Neural cell (in vitro differentiated cells): Measurements from ENCODE around the gene PTTG1IP. TPM values are rescaled to one million over a fixed set of nuclear protein-coding genes. Genes with fewer than 3 reads are reported as not detected.
"Not testable (repeated sequence)": the region's sequence is repeated elsewhere in the genome, so short reads cannot be mapped to it uniquely, and the experiment has no call there.

Experiments
- H2AFZ ChIP-seq: fragments of 200-600, 300-800 bp; sonication (generic), shearing (Covaris generic); 2 replicates; pipeline ENCODE4 v1.6.0; 2014; ENCODE audit warnings: low read depth, mild to moderate bottlenecking, antibody characterized with exemption, low read length, moderate library complexity
- H3F3A ChIP-seq: fragments of 200-600 bp; shearing (Covaris generic); 2 replicates; pipeline ENCODE4 v1.6.1; 2016; ENCODE audit warnings: mild to moderate bottlenecking, moderate library complexity, mixed read lengths, antibody characterized with exemption, low read length; ENCODE audit not compliant: insufficient read depth, poor library complexity, severe bottlenecking
- H3K27ac ChIP-seq: fragments of 200-600, 300-800 bp; sonication (generic), shearing (Covaris generic); 2 replicates; pipeline ENCODE4 v1.5.1; 2014; ENCODE audit warnings: mild to moderate bottlenecking, low read length, moderate library complexity
- H3K27me3 ChIP-seq: fragments of 300-800, 200-600 bp; sonication (generic), shearing (Covaris generic); 2 replicates; pipeline ENCODE4 v1.6.0; 2014; ENCODE audit warnings: mild to moderate bottlenecking, low read depth, low read length, moderate library complexity; ENCODE audit not compliant: insufficient read depth
- H3K36me3 ChIP-seq: fragments of 300-800, 200-600 bp; sonication (generic), shearing (Covaris generic); 2 replicates; pipeline ENCODE4 v1.5.1; 2014; ENCODE audit warnings: mild to moderate bottlenecking, antibody characterized with exemption, low read length, moderate library complexity; ENCODE audit not compliant: insufficient read depth
- H3K4me2 ChIP-seq: fragments of 300-800, 200-600 bp; sonication (generic), shearing (Covaris generic); 2 replicates; pipeline ENCODE4 v1.6.0; 2014; ENCODE audit warnings: mild to moderate bottlenecking, low read length
- H3K4me3 ChIP-seq: fragments of 300-800, 200-600 bp; sonication (generic), shearing (Covaris generic); 2 replicates; pipeline ENCODE4 v1.5.1; 2014; ENCODE audit warnings: mild to moderate bottlenecking, low read length, moderate library complexity
- H3K79me2 ChIP-seq: fragments of 200-600 bp; shearing (Covaris generic); replicated peaks from 2 replicates; pipeline ENCODE4 v1.6.0; 2014; ENCODE audit warnings: mild to moderate bottlenecking, low read length, moderate library complexity; ENCODE audit not compliant: insufficient read depth
- H3K9ac ChIP-seq: fragments of 300-800, 200-600 bp; sonication (generic), shearing (Covaris generic); 2 replicates; pipeline ENCODE4 v1.6.1; 2016; ENCODE audit warnings: mild to moderate bottlenecking, low read length, mixed read lengths
- H3K9me2 ChIP-seq: fragments of 200-600 bp; shearing (Covaris generic); 2 replicates; pipeline ENCODE4 v1.6.1; 2016; ENCODE audit warnings: mild to moderate bottlenecking, low read length, mixed read lengths; ENCODE audit not compliant: insufficient read depth
- H3K9me3 ChIP-seq: fragments of 200-600, 300-800 bp; sonication (generic), shearing (Covaris generic); 2 replicates; pipeline ENCODE4 v1.6.1; 2016; ENCODE audit warnings: mild to moderate bottlenecking, mixed run types, low read length, moderate library complexity, mixed read lengths
- H4K20me1 ChIP-seq: fragments of 200-600 bp; shearing (Covaris generic); 2 replicates; pipeline ENCODE4 v1.6.1; 2016; ENCODE audit warnings: mild to moderate bottlenecking, mixed run types; ENCODE audit not compliant: insufficient read depth
- CTCF ChIP-seq: fragments of 450-650 bp; IDR thresholded peaks from 2 replicates; pipeline ENCODE4 v1.5.1; 2014; ENCODE audit warnings: antibody characterized with exemption, mild to moderate bottlenecking, moderate library complexity; ENCODE audit not compliant: poor library complexity, severe bottlenecking
- EP300 ChIP-seq: fragments of 450-650 bp; conservative IDR thresholded peaks from 2 replicates; pipeline ENCODE4 v1.6.1; 2014; ENCODE audit warnings: antibody characterized with exemption, mild to moderate bottlenecking, moderate library complexity; ENCODE audit not compliant: poor library complexity, severe bottlenecking
- EZH2 ChIP-seq: fragments of 200-600, 300-800 bp; shearing (Covaris generic), sonication (generic); IDR thresholded peaks from 2 replicates; pipeline ENCODE4 v1.6.1; 2014; ENCODE audit warnings: antibody characterized with exemption, low read length, borderline replicate concordance, mild to moderate bottlenecking; ENCODE audit not compliant: insufficient read depth, poor library complexity, severe bottlenecking
- MXI1 ChIP-seq: fragments of 450-650 bp; conservative IDR thresholded peaks from 2 replicates; pipeline ENCODE4 v1.6.1; 2014; ENCODE audit warnings: antibody characterized with exemption, mild to moderate bottlenecking; ENCODE audit not compliant: poor library complexity, severe bottlenecking
- POLR2AphosphoS5 ChIP-seq: IDR thresholded peaks from 2 replicates; pipeline ENCODE4 v1.6.1; 2012
- RAD21 ChIP-seq: fragments of 450-650 bp; conservative IDR thresholded peaks from 2 replicates; pipeline ENCODE4 v1.6.1; 2014; ENCODE audit warnings: antibody characterized with exemption, mild to moderate bottlenecking, moderate library complexity
- REST ChIP-seq: IDR thresholded peaks from 2 replicates; pipeline ENCODE4 v1.6.1; 2012; ENCODE audit warnings: borderline replicate concordance
- SMC3 ChIP-seq: fragments of 450-650 bp; conservative IDR thresholded peaks from 2 replicates; pipeline ENCODE4 v1.6.1; 2014; ENCODE audit warnings: antibody characterized with exemption, mild to moderate bottlenecking, moderate library complexity; ENCODE audit not compliant: poor library complexity
- TAF1 ChIP-seq: IDR thresholded peaks from 2 replicates; pipeline ENCODE4 v1.6.1; 2012; ENCODE audit warnings: low read depth
- polyA plus RNA-seq: library from polyadenylated mRNA; depleted of rRNA; stranded (reverse); fragments of >200 nt; gene quantifications from 2 replicates; pipeline ENCODE4 v1.2.3, GENCODE V29; 2014

Gene PTTG1IP
- polyA plus RNA-seq, 1 donor from 2014 or later: 152 TPM

DNA sequence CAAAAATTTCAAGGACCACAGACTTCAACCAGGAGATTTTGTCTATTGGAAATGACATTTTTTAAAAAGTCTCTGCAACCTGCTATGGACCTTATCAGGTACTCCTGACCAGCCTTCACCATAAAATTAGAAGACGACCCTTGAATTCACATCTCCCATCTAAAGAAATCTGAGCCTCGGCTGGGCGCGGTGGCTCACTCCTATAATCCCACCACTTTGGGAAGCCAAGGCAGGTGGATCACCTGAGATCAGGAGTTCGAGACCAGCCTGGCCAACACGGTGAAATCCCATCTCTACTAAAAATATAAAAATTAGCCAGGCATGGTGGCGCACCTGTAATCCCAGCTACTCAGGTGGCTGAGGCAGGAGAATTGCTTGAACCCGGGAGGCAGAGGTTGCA is 5.7 kb upstream of the PTTG1IP start:
- H3K9ac ChIP-seq, H3K4me2 ChIP-seq, H3F3A ChIP-seq, H3K9me2 ChIP-seq, H4K20me1 ChIP-seq, H3K4me3 ChIP-seq, H3K27ac ChIP-seq, H3K9me3 ChIP-seq, H3K36me3 ChIP-seq, H2AFZ ChIP-seq, H3K79me2 ChIP-seq: not testable (repeated sequence)
- peaks cover 24% of the 10 kb centered on the region for H3K27me3 ChIP-seq

DNA sequence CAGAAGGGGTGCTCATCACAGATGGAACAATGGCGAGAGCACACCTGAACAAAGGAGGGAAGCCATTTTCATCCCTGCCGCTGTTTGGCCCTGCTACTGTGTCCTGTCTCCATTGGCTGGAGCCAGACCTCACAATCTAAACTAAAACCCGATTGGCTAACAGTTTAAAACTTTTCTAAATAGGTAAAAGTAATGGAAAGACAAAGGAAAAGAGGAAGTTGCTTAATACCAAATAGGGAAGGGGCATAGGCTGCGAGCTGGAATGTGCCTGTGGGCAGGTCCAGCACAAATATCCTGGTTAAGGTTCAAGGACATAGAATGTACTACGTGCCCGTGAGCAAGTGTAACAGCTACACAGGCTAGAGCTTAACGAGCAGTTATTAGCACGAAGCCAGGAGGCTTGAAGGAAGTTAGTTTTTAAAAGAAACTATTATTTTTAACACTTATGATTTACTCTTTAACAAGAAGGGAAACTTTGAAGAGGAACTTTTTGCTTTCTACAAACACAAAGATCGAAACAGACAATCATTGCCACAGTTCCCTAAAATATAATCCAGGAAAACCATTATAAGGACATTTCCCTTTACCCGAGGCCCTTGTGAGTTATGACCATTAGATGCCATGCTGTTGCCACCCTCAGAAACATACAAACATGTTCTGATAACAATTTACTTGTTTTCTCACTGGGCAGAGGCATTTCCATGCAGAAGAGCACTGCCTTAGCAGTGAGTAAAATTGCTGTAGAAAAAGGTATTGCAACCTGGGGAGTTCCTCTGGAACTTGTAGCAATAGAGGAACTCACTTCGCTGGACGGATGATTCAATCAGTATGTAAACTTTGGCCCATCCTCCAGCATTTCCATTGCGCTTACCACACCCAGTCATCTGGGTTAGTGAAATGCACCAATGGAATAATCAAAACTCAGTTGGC is 4.8 kb upstream of the PTTG1IP start:
- Histone ChIP-seq H3K9me2 (no peaks in the 10 kb centered on the region), H2AFZ (no peak overlapping the region), H4K20me1 (no peaks in the 10 kb centered on the region), H3K9ac (no peak overlapping the region), H3K27me3 (peaks cover 28% of the 10 kb centered on the region), H3K79me2 (no peaks in the 10 kb centered on the region), H3F3A (no peaks in the 10 kb centered on the region), H3K27ac (no peak overlapping the region), H3K36me3 (no peaks in the 10 kb centered on the region), H3K4me3 (no peak overlapping the region), H3K4me2 (no peak overlapping the region), H3K9me3 (no peaks in the 10 kb centered on the region)
- TF ChIP-seq SMC3 (no peak), POLR2AphosphoS5 (no peak), CTCF (no peak), TAF1 (no peak), MXI1 (no peak), REST (no peak)

GRCh38 chr21:44876849-44877575 is 3.5 kb upstream of the PTTG1IP start:
- Histone ChIP-seq H3K4me3 (no peak overlapping the region), H3K36me3 (no peaks in the 10 kb centered on the region), H3K4me2 (no peak overlapping the region), H3K9ac (no peak overlapping the region), H3K27ac (no peak overlapping the region), H3F3A (peaks cover 5% of the 10 kb centered on the region), H3K27me3 (peaks cover 28% of the 10 kb centered on the region), H4K20me1 (peaks cover 7% of the 10 kb centered on the region), H2AFZ (no peak overlapping the region), H3K9me3 (no peaks in the 10 kb centered on the region), H3K9me2 (no peaks in the 10 kb centered on the region), H3K79me2 (peaks cover 11% of the 10 kb centered on the region)
- TF ChIP-seq POLR2AphosphoS5: no peak
- no peak for TF ChIP-seq REST
- no peak for TF ChIP-seq MXI1
- TF ChIP-seq EZH2: no peak
- TF ChIP-seq RAD21: no peak
- TF ChIP-seq EP300: no peak
